Caco-2 (cell line): ENCODE data around the gene PRRG1. TPM values are rescaled to one million over a fixed set of nuclear protein-coding genes. Genes with fewer than 3 reads are reported as not detected.

Experiments
- BruUV-seq: library from RNA; stranded (reverse); fragments of 400-500 nt; replicated peaks from 2 replicates; lab custom pipeline; 2021; lab: Mats Ljungman, UMichigan
- CTCF ChIA-PET: fragments of 300-600 bp; sonication (Branson Sonifier 250); formaldehyde crosslinking; loops from one replicate; lab custom pipeline; 2022; ENCODE audit warnings: antibody characterized with exemption; lab: Charles Lee
- POLR2A ChIA-PET: fragments of 300-600 bp; sonication (Branson Sonifier 250); formaldehyde crosslinking; loops from one replicate; lab custom pipeline; 2022; ENCODE audit warnings: antibody characterized with exemption; lab: Charles Lee
- DNase-seq, 2 experiments: peaks; one replicate each; pipeline versions ENCODE4 v3.0.0 to v3.0.0-alpha.2; 2020 to 2022
- H3K27me3 ChIP-seq: replicated peaks from 2 replicates; pipeline ENCODE4 v1.6.0; 2011; ENCODE audit warnings: low read length; ENCODE audit not compliant: control insufficient read depth, insufficient read depth
- H3K36me3 ChIP-seq: 2 replicates; pipeline ENCODE4 v1.5.1; 2011; ENCODE audit warnings: low read length; ENCODE audit not compliant: control insufficient read depth, insufficient read depth
- H3K4me1 ChIP-seq: fragments of 250-450 bp; sonication (Bioruptor Pico); 2 replicates; pipeline ENCODE4 v1.5.1; 2020; ENCODE audit warnings: mild to moderate bottlenecking
- H3K4me3 ChIP-seq: 2 replicates; pipeline ENCODE4 v1.5.1; 2011; ENCODE audit warnings: low read depth, mild to moderate bottlenecking, control low read depth, low read length
- H3K9me3 ChIP-seq: fragments of 250-450 bp; sonication (Bioruptor Pico); 2 replicates; pipeline ENCODE4 v1.5.1; 2020; ENCODE audit warnings: mild to moderate bottlenecking, moderate library complexity
- H3K27ac Mint-ChIP-seq: one replicate; pipeline ENCODE4 v1.8.0; 2022; ENCODE audit warnings: mixed read lengths; ENCODE audit not compliant: unreplicated experiment
- H3K27me3 Mint-ChIP-seq: one replicate; pipeline ENCODE4 v1.8.0; 2022; ENCODE audit warnings: mixed read lengths; ENCODE audit not compliant: insufficient read depth, unreplicated experiment
- H3K36me3 Mint-ChIP-seq: one replicate; pipeline ENCODE4 v1.8.0; 2022; ENCODE audit warnings: mild to moderate bottlenecking, mixed read lengths; ENCODE audit not compliant: insufficient read depth, unreplicated experiment
- H3K4me1 Mint-ChIP-seq: one replicate; pipeline ENCODE4 v1.8.0; 2022; ENCODE audit warnings: low read depth, mixed read lengths; ENCODE audit not compliant: unreplicated experiment
- H3K4me3 Mint-ChIP-seq: one replicate; pipeline ENCODE4 v1.8.0; 2022; ENCODE audit warnings: mild to moderate bottlenecking, moderate library complexity, mixed read lengths; ENCODE audit not compliant: unreplicated experiment
- H3K9me3 Mint-ChIP-seq: one replicate; pipeline ENCODE4 v1.8.0; 2022; ENCODE audit warnings: mixed read lengths; ENCODE audit not compliant: unreplicated experiment
- intact Hi-C: fragments of 100-400 bp; cut with micrococcal nuclease; formaldehyde crosslinking; loops from one replicate; pipeline ENCODE4 v1.10.0; 2022; ENCODE audit not compliant: unreplicated experiment
- total RNA-seq: library from RNA; stranded (reverse); gene quantifications from 2 replicates; pipeline ENCODE4 v1.2.3, GENCODE V29; 2022
- TF ChIP-seq, protein P1 (sequence below), 2 experiments: fragments of 200-600 bp in 1 of 2; IDR thresholded peaks; 1 replicate in 1 of 2; 2 replicates in 1 of 2; pipeline versions ENCODE4 v1.5.1 to v1.8.0; 2011 to 2022; ENCODE audit warnings: antibody characterized with exemption in 1 of 2, control low read depth in 1 of 2, inconsistent platforms in 1 of 2, low read depth in 1 of 2, low read length in 1 of 2, mild to moderate bottlenecking in 1 of 2, moderate library complexity in 1 of 2; ENCODE audit not compliant: insufficient read depth in 1 of 2, severe bottlenecking in 1 of 2, unreplicated experiment in 1 of 2

PRRG1 gene
- total RNA-seq, 1 experiment from 2014 or later, result 14.0 TPM

DNA sequence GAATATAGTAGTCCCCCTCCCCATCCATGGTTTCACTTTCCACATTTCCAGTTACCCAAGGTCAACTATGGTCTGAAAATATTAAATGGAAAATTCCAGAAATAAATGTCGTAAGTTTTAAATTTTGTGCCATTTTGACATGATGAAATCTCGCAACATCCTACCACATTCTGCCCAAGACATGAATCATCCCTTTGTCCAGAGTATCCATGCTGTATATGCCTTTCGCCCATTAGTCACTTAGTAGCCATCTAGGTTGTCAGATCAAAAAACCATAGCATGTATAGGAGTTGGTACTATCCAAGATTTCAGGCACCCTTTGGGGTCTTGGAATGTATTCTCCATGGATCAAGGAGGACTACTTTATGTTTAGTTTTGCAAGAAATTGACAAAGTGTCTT lies 8.3 kb downstream of the PRRG1 start:
- Histone ChIP-seq H3K9me3 (no peaks in the 10 kb centered on the region; the same call in 1 of the 2 replicates), H3K4me1 (no peaks in the 10 kb centered on the region), H3K4me3 (no peak overlapping the region), H3K27me3 (no peaks in the 10 kb centered on the region), H3K36me3 (no peaks in the 10 kb centered on the region)
- ChIA-PET POLR2A (no interaction called here), CTCF (no interaction called here)
- intact Hi-C loops, result no loop called here
- H3K36me3 Mint-ChIP-seq, result peaks cover 10% of the 10 kb centered on the region
- no peaks in the 10 kb centered on the region for H3K27me3 Mint-ChIP-seq
- TF ChIP-seq, protein P1, sequence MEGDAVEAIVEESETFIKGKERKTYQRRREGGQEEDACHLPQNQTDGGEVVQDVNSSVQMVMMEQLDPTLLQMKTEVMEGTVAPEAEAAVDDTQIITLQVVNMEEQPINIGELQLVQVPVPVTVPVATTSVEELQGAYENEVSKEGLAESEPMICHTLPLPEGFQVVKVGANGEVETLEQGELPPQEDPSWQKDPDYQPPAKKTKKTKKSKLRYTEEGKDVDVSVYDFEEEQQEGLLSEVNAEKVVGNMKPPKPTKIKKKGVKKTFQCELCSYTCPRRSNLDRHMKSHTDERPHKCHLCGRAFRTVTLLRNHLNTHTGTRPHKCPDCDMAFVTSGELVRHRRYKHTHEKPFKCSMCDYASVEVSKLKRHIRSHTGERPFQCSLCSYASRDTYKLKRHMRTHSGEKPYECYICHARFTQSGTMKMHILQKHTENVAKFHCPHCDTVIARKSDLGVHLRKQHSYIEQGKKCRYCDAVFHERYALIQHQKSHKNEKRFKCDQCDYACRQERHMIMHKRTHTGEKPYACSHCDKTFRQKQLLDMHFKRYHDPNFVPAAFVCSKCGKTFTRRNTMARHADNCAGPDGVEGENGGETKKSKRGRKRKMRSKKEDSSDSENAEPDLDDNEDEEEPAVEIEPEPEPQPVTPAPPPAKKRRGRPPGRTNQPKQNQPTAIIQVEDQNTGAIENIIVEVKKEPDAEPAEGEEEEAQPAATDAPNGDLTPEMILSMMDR (IDR thresholded peaks at IDR 0.05; ENCODE audit: insufficient read depth in 1 of 2, low read depth in 1 of 2, low read length in 1 of 2, severe bottlenecking in 1 of 2, unreplicated experiment in 1 of 2), result no peak
- BruUV-seq, result no TSS peak
- H3K4me3 Mint-ChIP-seq, result no peak overlapping the region
- no peak for DNase-seq
- no peaks in the 10 kb centered on the region for H3K9me3 Mint-ChIP-seq
- no peak overlapping the region for H3K27ac Mint-ChIP-seq
- H3K4me1 Mint-ChIP-seq, result no peaks in the 10 kb centered on the region

DNA sequence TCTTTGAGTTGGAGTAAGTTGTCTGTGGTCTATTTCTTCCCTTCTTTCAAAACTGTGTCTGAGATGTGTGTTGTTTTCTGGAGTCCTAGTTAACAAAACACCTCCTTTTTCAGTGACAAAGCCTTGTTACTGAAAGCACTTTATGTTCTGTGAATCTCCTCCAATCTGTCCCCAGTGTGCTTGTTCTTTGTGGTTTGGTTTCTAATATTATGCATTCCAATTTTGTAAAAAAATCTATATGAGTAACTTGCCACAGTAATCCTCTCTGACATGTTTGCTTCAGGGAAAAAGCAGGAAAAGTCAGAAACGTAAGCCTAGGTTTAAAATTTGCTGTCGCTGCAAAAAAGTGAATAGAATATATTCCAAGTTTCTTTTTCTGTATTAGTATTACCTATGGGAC lies 12.4 kb downstream of the PRRG1 start:
- intact Hi-C loops, result no loop called here
- no peak overlapping the region for H3K4me3 Mint-ChIP-seq
- no TSS peak for BruUV-seq

DNA sequence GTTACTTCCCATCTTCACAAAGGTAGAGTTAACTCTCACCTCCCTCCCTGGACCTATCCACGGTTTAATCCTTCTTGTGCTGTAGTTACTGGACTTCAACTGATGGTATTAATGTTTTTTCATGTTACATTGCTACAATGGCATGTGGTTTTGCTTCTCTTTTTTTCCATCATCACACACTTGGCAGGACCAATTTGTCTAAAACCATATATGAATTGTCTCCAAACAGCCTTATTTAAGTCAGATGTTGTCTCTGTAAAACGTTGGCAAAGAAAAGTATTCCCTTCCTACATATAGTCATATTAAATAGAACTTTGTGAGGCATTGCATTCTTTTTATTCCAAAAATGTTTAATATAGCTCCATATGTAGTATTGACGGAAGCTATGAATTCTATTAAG lies 15.5 kb downstream of the PRRG1 start:
- Histone ChIP-seq H3K27me3 (no peaks in the 10 kb centered on the region), H3K9me3 (no peaks in the 10 kb centered on the region; the same call in 1 of the 2 replicates), H3K4me3 (no peak overlapping the region), H3K36me3 (no peaks in the 10 kb centered on the region), H3K4me1 (no peaks in the 10 kb centered on the region)
- intact Hi-C loops, result no loop called here
- no peaks in the 10 kb centered on the region for H3K27me3 Mint-ChIP-seq
- H3K36me3 Mint-ChIP-seq, result peaks cover 6% of the 10 kb centered on the region
- ChIA-PET POLR2A (no interaction called here), CTCF (no interaction called here)
- no peaks in the 10 kb centered on the region for H3K9me3 Mint-ChIP-seq
- H3K4me1 Mint-ChIP-seq, result no peaks in the 10 kb centered on the region
- BruUV-seq, result no TSS peak
- H3K27ac Mint-ChIP-seq, result no peak overlapping the region
- no peak overlapping the region for H3K4me3 Mint-ChIP-seq
- no peak for DNase-seq
- TF ChIP-seq, protein P1 (IDR thresholded peaks at IDR 0.05; ENCODE audit: insufficient read depth in 1 of 2, low read depth in 1 of 2, low read length in 1 of 2, severe bottlenecking in 1 of 2, unreplicated experiment in 1 of 2), result no peak

More for the DNA sequence above, 12.4 kb downstream of the PRRG1 start:
- Histone ChIP-seq H3K4me3 (no peak overlapping the region), H3K9me3 (no peaks in the 10 kb centered on the region; the same call in 1 of the 2 replicates), H3K27me3 (no peaks in the 10 kb centered on the region), H3K4me1 (no peaks in the 10 kb centered on the region), H3K36me3 (no peaks in the 10 kb centered on the region)
- no peak for DNase-seq
- Mint-ChIP-seq H3K27ac (no peak overlapping the region), H3K4me1 (no peaks in the 10 kb centered on the region), H3K36me3 (peaks cover 6% of the 10 kb centered on the region), H3K9me3 (no peaks in the 10 kb centered on the region), H3K27me3 (no peaks in the 10 kb centered on the region)
- ChIA-PET CTCF (no interaction called here), POLR2A (no interaction called here)
- TF ChIP-seq, protein P1 (IDR thresholded peaks at IDR 0.05; ENCODE audit: insufficient read depth in 1 of 2, low read depth in 1 of 2, low read length in 1 of 2, severe bottlenecking in 1 of 2, unreplicated experiment in 1 of 2), result no peak
